ENCODE results near the gene HOXA7.

Gene HOXA7

GRCh38 chr7:27162561-27163287, 6.2 kb upstream of the HOXA7 start:
- CTCF ChIA-PET, result interaction anchor here (0.7 to 4.6 kb wide), 18 partner anchors 9 to 1270 kb away, joined by 3 to 84 read pairs (median 6); partner anchors contain the start of genes HOXA10, HOXA11, HOXA3 and HOXA6
- peak overlapping the region in 6 of 7 experiments; percentile 75 to 100 (median 90) for H3K4me3 ChIP-seq (ENCODE audit: control insufficient read depth in 1 of 7, extremely low read depth in 1 of 7, insufficient read depth in 4 of 7, low read depth in 2 of 7, low read length in 6 of 7)
- no CpG with 5 or more reads among the region's 7 CpGs for WGBS (ENCODE audit: insufficient coverage)
- no peaks in the 10 kb centered on the region for H3K27me3 ChIP-seq (replicated peaks in 2 of 5; ENCODE audit: control insufficient read depth in 4 of 5, insufficient read depth in 5 of 5, low read length in 4 of 5)
- POLR2A ChIA-PET, result interaction anchor here (1.0 to 3.2 kb wide), 3 partner anchors 10 to 14 kb away, joined by 5 to 17 read pairs (median 15); partner anchors contain the start of gene HOXA3
- H3K4me1 ChIP-seq (ENCODE audit: control extremely low read depth in 1 of 4, control insufficient read depth in 4 of 4, insufficient read depth in 4 of 4, low read length in 3 of 4), result peaks cover 18 to 74% (median 70%) of the 10 kb centered on the region in 4 experiments
- peak overlapping the region; percentile 92 to 96 for H3K27ac ChIP-seq (ENCODE audit: insufficient read depth in 1 of 2, low read depth in 1 of 2, low read length in 2 of 2, poor library complexity in 1 of 2, severe bottlenecking in 2 of 2)
- DNase-seq, result no peak
- peaks cover 0 to 36% (median 12%) of the 10 kb centered on the region in 4 experiments for H3K36me3 ChIP-seq (ENCODE audit: control insufficient read depth in 4 of 4, insufficient read depth in 4 of 4, low read length in 3 of 4)
- no peaks in the 10 kb centered on the region for H3K9me3 ChIP-seq (ENCODE audit: control extremely low read depth in 1 of 5, control insufficient read depth in 4 of 5, insufficient read depth in 2 of 5, low read depth in 1 of 5, low read length in 4 of 5)

GRCh38 chr7:27161721-27162560, 5.5 kb upstream of the HOXA7 start:
- 3% methylated on average over 13 of the region's 30 CpGs for WGBS (ENCODE audit: insufficient coverage)
- Histone ChIP-seq H3K9me3 (ENCODE audit: control extremely low read depth in 1 of 5, control insufficient read depth in 4 of 5, insufficient read depth in 2 of 5, low read depth in 1 of 5, low read length in 4 of 5) (no peaks in the 10 kb centered on the region), H3K4me1 (ENCODE audit: control extremely low read depth in 1 of 4, control insufficient read depth in 4 of 4, insufficient read depth in 4 of 4, low read length in 3 of 4) (peaks cover 14 to 74% (median 70%) of the 10 kb centered on the region in 4 experiments), H3K4me3 (ENCODE audit: control insufficient read depth in 1 of 7, extremely low read depth in 1 of 7, insufficient read depth in 4 of 7, low read depth in 2 of 7, low read length in 6 of 7) (peak overlapping the region; percentile 23 to 100 (median 87)), H3K27me3 (replicated peaks in 2 of 5; ENCODE audit: control insufficient read depth in 4 of 5, insufficient read depth in 5 of 5, low read length in 4 of 5) (no peaks in the 10 kb centered on the region), H3K27ac (ENCODE audit: insufficient read depth in 1 of 2, low read depth in 1 of 2, low read length in 2 of 2, poor library complexity in 1 of 2, severe bottlenecking in 2 of 2) (peak overlapping the region; percentile 92 to 96), H3K36me3 (ENCODE audit: control insufficient read depth in 4 of 4, insufficient read depth in 4 of 4, low read length in 3 of 4) (peaks cover 0 to 35% (median 12%) of the 10 kb centered on the region in 4 experiments)
- DNase-seq, result peak in 2 of 3 donors; percentile 75 to 83
- CTCF ChIA-PET, result interaction anchor here (0.8 to 4.6 kb wide), 25 partner anchors 8 to 1300 kb away, joined by 3 to 84 read pairs (median 6); partner anchors contain the start of genes HOXA10, HOXA11, HOXA3 and HOXA6
- POLR2A ChIA-PET, result interaction anchor here (1.0 to 3.2 kb wide), 6 partner anchors 11 to 962 kb away, joined by 3 to 17 read pairs (median 6); partner anchors contain the start of gene HOXA3

GRCh38 chr7:27161214-27161720, 4.8 kb upstream of the HOXA7 start:
- POLR2A ChIA-PET, result interaction anchor here (0.9 to 3.2 kb wide), 8 partner anchors 9 to 961 kb away, joined by 3 to 17 read pairs (median 4); partner anchors contain the start of gene HOXA3
- WGBS (ENCODE audit: insufficient coverage), result 0% methylated on average over 12 of the region's 27 CpGs
- Histone ChIP-seq H3K27ac (ENCODE audit: insufficient read depth in 1 of 2, low read depth in 1 of 2, low read length in 2 of 2, poor library complexity in 1 of 2, severe bottlenecking in 2 of 2) (peak overlapping the region; percentile 66 to 96), H3K9me3 (ENCODE audit: control extremely low read depth in 1 of 5, control insufficient read depth in 4 of 5, insufficient read depth in 2 of 5, low read depth in 1 of 5, low read length in 4 of 5) (no peaks in the 10 kb centered on the region), H3K4me3 (ENCODE audit: control insufficient read depth in 1 of 7, extremely low read depth in 1 of 7, insufficient read depth in 4 of 7, low read depth in 2 of 7, low read length in 6 of 7) (peak overlapping the region; percentile 41 to 100 (median 88)), H3K36me3 (ENCODE audit: control insufficient read depth in 4 of 4, insufficient read depth in 4 of 4, low read length in 3 of 4) (peaks cover 0 to 35% (median 12%) of the 10 kb centered on the region in 4 experiments), H3K27me3 (replicated peaks in 2 of 5; ENCODE audit: control insufficient read depth in 4 of 5, insufficient read depth in 5 of 5, low read length in 4 of 5) (no peaks in the 10 kb centered on the region), H3K4me1 (ENCODE audit: control extremely low read depth in 1 of 4, control insufficient read depth in 4 of 4, insufficient read depth in 4 of 4, low read length in 3 of 4) (peaks cover 14 to 70% (median 66%) of the 10 kb centered on the region in 4 experiments)
- peak; percentile 87 to 94 (median 94) for DNase-seq
- CTCF ChIA-PET, result interaction anchor here (0.6 to 4.6 kb wide), 29 partner anchors 8 to 1299 kb away, joined by 3 to 84 read pairs (median 5); partner anchors contain the start of genes HOXA10, HOXA3 and HOXA6

GRCh38 chr7:27160546-27161213, 4.2 kb upstream of the HOXA7 start:
- H3K4me1 ChIP-seq (ENCODE audit: control extremely low read depth in 1 of 4, control insufficient read depth in 4 of 4, insufficient read depth in 4 of 4, low read length in 3 of 4), result peaks cover 14 to 68% (median 64%) of the 10 kb centered on the region in 4 experiments
- DNase-seq, result peak; percentile 92 to 96 (median 95)
- CTCF ChIA-PET, result interaction anchor here (0.6 to 4.6 kb wide), 28 partner anchors 7 to 1298 kb away, joined by 3 to 84 read pairs (median 5); partner anchors contain the start of genes HOXA10, HOXA3 and HOXA6
- no peaks in the 10 kb centered on the region for H3K9me3 ChIP-seq (ENCODE audit: control extremely low read depth in 1 of 5, control insufficient read depth in 4 of 5, insufficient read depth in 2 of 5, low read depth in 1 of 5, low read length in 4 of 5)
- WGBS (ENCODE audit: insufficient coverage), result under 1% methylated on average over 52 of the region's 54 CpGs
- POLR2A ChIA-PET, result interaction anchor here (0.9 to 3.2 kb wide), 8 partner anchors 9 to 961 kb away, joined by 3 to 17 read pairs (median 4); partner anchors contain the start of gene HOXA3
- peak overlapping the region; percentile 56 to 100 (median 88) for H3K4me3 ChIP-seq (ENCODE audit: control insufficient read depth in 1 of 7, extremely low read depth in 1 of 7, insufficient read depth in 4 of 7, low read depth in 2 of 7, low read length in 6 of 7)
- H3K36me3 ChIP-seq (ENCODE audit: control insufficient read depth in 4 of 4, insufficient read depth in 4 of 4, low read length in 3 of 4), result peaks cover 0 to 35% (median 12%) of the 10 kb centered on the region in 4 experiments
- peak overlapping the region; percentile 86 to 96 for H3K27ac ChIP-seq (ENCODE audit: insufficient read depth in 1 of 2, low read depth in 1 of 2, low read length in 2 of 2, poor library complexity in 1 of 2, severe bottlenecking in 2 of 2)
- H3K27me3 ChIP-seq (replicated peaks in 2 of 5; ENCODE audit: control insufficient read depth in 4 of 5, insufficient read depth in 5 of 5, low read length in 4 of 5), result no peaks in the 10 kb centered on the region

- DNase-seq, result no peak
- POLR2A ChIA-PET, result interaction anchor here (0.9 to 1.2 kb wide), 3 partner anchors 8 to 26 kb away, joined by 3 read pairs; no protein-coding TSS in a partner anchor
- Histone ChIP-seq H3K4me3 (ENCODE audit: control insufficient read depth in 1 of 7, extremely low read depth in 1 of 7, insufficient read depth in 4 of 7, low read depth in 2 of 7, low read length in 6 of 7) (peak overlapping the region; percentile 56 to 100 (median 88)), H3K27ac (ENCODE audit: insufficient read depth in 1 of 2, low read depth in 1 of 2, low read length in 2 of 2, poor library complexity in 1 of 2, severe bottlenecking in 2 of 2) (peak overlapping the region; percentile 86 to 96), H3K27me3 (replicated peaks in 2 of 5; ENCODE audit: control insufficient read depth in 4 of 5, insufficient read depth in 5 of 5, low read length in 4 of 5) (no peaks in the 10 kb centered on the region), H3K36me3 (ENCODE audit: control insufficient read depth in 4 of 4, insufficient read depth in 4 of 4, low read length in 3 of 4) (peaks cover 0 to 40% (median 12%) of the 10 kb centered on the region in 4 experiments), H3K4me1 (ENCODE audit: control extremely low read depth in 1 of 4, control insufficient read depth in 4 of 4, insufficient read depth in 4 of 4, low read length in 3 of 4) (peaks cover 14 to 72% (median 68%) of the 10 kb centered on the region in 4 experiments), H3K9me3 (ENCODE audit: control extremely low read depth in 1 of 5, control insufficient read depth in 4 of 5, insufficient read depth in 2 of 5, low read depth in 1 of 5, low read length in 4 of 5) (no peaks in the 10 kb centered on the region)
- WGBS (ENCODE audit: insufficient coverage), result under 1% methylated on average over 14 of the region's 23 CpGs
- CTCF ChIA-PET, result interaction anchor here (0.9 to 4.6 kb wide), 26 partner anchors 7 to 1267 kb away, joined by 3 to 84 read pairs (median 10); partner anchors contain the start of genes HOXA10, HOXA11, HOXA3 and HOXA6
Measured at GRCh38 chr7:27160145-27160545, 3.7 kb upstream of the HOXA7 start.
